DOHH2 (cell line): Measurements from ENCODE around the gene VAPB.
"Not testable (repeated sequence)": the region's sequence is repeated elsewhere in the genome, so short reads cannot be mapped to it uniquely, and the experiment has no call there.

ENCODE experiments used
- H3F3A ChIP-seq: fragments of 200-600 bp; sonication (generic), shearing (Covaris generic); 2 replicates; pipeline ENCODE4 v1.6.0; 2016; ENCODE audit warnings: antibody characterized with exemption, mild to moderate bottlenecking; ENCODE audit not compliant: control insufficient read depth, insufficient read depth
- H3K27ac ChIP-seq: fragments of 200-600 bp; sonication (generic); 2 replicates; pipeline ENCODE4 v1.5.1; 2014; ENCODE audit warnings: low read depth, mild to moderate bottlenecking, low read length, moderate library complexity
- H3K27me3 ChIP-seq: fragments of 200-600 bp; sonication (generic); 2 replicates; pipeline ENCODE4 v1.6.1; 2014; ENCODE audit warnings: mild to moderate bottlenecking, low read length, mixed read lengths; ENCODE audit not compliant: control insufficient read depth
- H3K36me3 ChIP-seq: fragments of 200-600 bp; sonication (generic); 2 replicates; pipeline ENCODE4 v1.6.1; 2014; ENCODE audit warnings: mild to moderate bottlenecking, low read length, moderate library complexity, mixed read lengths; ENCODE audit not compliant: control insufficient read depth
- H3K4me1 ChIP-seq: fragments of 200-600 bp; sonication (generic); 2 replicates; pipeline ENCODE4 v1.6.1; 2014; ENCODE audit warnings: mild to moderate bottlenecking, low read length, mixed read lengths; ENCODE audit not compliant: control insufficient read depth
- H3K4me2 ChIP-seq: fragments of 200-600 bp; sonication (generic); 2 replicates; pipeline ENCODE4 v1.6.0; 2014; ENCODE audit warnings: mild to moderate bottlenecking, low read length, moderate library complexity
- H3K4me3 ChIP-seq: fragments of 200-600 bp; sonication (generic); 2 replicates; pipeline ENCODE4 v1.5.1; 2014; ENCODE audit warnings: mild to moderate bottlenecking, low read length, mixed read lengths
- H3K79me2 ChIP-seq: fragments of 200-600 bp; sonication (generic); 2 replicates; pipeline ENCODE4 v1.6.1; 2014; ENCODE audit warnings: mild to moderate bottlenecking, low read length, mixed read lengths; ENCODE audit not compliant: control insufficient read depth
- H3K9me2 ChIP-seq: fragments of 200-600 bp; sonication (generic); replicated peaks from 2 replicates; pipeline ENCODE4 v1.6.1; 2014; ENCODE audit warnings: mild to moderate bottlenecking, low read length, mixed read lengths; ENCODE audit not compliant: control insufficient read depth
- H3K9me3 ChIP-seq: fragments of 200-600 bp; sonication (generic); 2 replicates; pipeline ENCODE4 v1.6.1; 2014; ENCODE audit warnings: antibody characterized with exemption, low read length, mixed read lengths; ENCODE audit not compliant: control insufficient read depth, insufficient read depth
- H4K20me1 ChIP-seq: fragments of 200-600 bp; sonication (generic); 2 replicates; pipeline ENCODE4 v1.6.0; 2014; ENCODE audit warnings: low read depth, mild to moderate bottlenecking, antibody characterized with exemption, low read length, moderate library complexity; ENCODE audit not compliant: control insufficient read depth, insufficient read depth
- CTCF ChIP-seq: fragments of 200-600 bp; sonication (generic); IDR thresholded peaks from one replicate; pipeline ENCODE4 v1.5.1; 2014; ENCODE audit warnings: antibody characterized with exemption, mild to moderate bottlenecking, low read depth, low read length; ENCODE audit not compliant: poor library complexity, severe bottlenecking
- EZH2phosphoT487 ChIP-seq: fragments of 200-600 bp; sonication (generic); IDR thresholded peaks from 2 replicates; pipeline ENCODE4 v1.6.1; 2017; ENCODE audit warnings: borderline replicate concordance, mild to moderate bottlenecking, antibody characterized with exemption, low read length, moderate library complexity, mixed read lengths

Gene VAPB

GRCh38 chr20:58424218-58424969 lies 35.4 kb downstream of the VAPB start:
- H3K9me3 ChIP-seq: no peaks in the 10 kb centered on the region
- H3K27me3 ChIP-seq: no peaks in the 10 kb centered on the region
- peaks cover 7% of the 10 kb centered on the region for H4K20me1 ChIP-seq
- H3F3A ChIP-seq: no peaks in the 10 kb centered on the region
- no peak overlapping the region for H3K27ac ChIP-seq
- peaks cover 79% of the 10 kb centered on the region for H3K36me3 ChIP-seq
- peaks cover 88% of the 10 kb centered on the region for H3K79me2 ChIP-seq
- TF ChIP-seq CTCF: no peak
- no peak for TF ChIP-seq EZH2phosphoT487
- no peak overlapping the region for H3K4me2 ChIP-seq
- H3K4me1 ChIP-seq: no peaks in the 10 kb centered on the region
- H3K9me2 ChIP-seq: no peaks in the 10 kb centered on the region
- H3K4me3 ChIP-seq: no peak overlapping the region

GRCh38 chr20:58427571-58427970 lies 38.5 kb downstream of the VAPB start:
- not testable (repeated sequence) for H3K4me3 ChIP-seq, H3K27ac ChIP-seq, H3K4me1 ChIP-seq, H4K20me1 ChIP-seq, H3K9me3 ChIP-seq, H3K9me2 ChIP-seq, H3K27me3 ChIP-seq, H3K4me2 ChIP-seq, H3F3A ChIP-seq
- peaks cover 71% of the 10 kb centered on the region for H3K36me3 ChIP-seq
- peaks cover 92% of the 10 kb centered on the region for H3K79me2 ChIP-seq

- Histone ChIP-seq H3K9me2 (no peaks in the 10 kb centered on the region), H3K4me3 (no peak overlapping the region), H3K27ac (no peak overlapping the region), H3K4me1 (no peaks in the 10 kb centered on the region), H3K4me2 (no peak overlapping the region), H4K20me1 (peaks cover 7% of the 10 kb centered on the region), H3K79me2 (peaks cover 94% of the 10 kb centered on the region), H3F3A (no peaks in the 10 kb centered on the region), H3K27me3 (no peaks in the 10 kb centered on the region), H3K36me3 (peaks cover 66% of the 10 kb centered on the region), H3K9me3 (no peaks in the 10 kb centered on the region)
- no peak for TF ChIP-seq EZH2phosphoT487
- TF ChIP-seq CTCF: no peak
Observed at GRCh38 chr20:58428364-58428763, 39.3 kb downstream of the VAPB start.

- Histone ChIP-seq H3K79me2 (peaks cover 94% of the 10 kb centered on the region), H4K20me1 (peaks cover 7% of the 10 kb centered on the region), H3K4me2 (no peak overlapping the region), H3F3A (no peaks in the 10 kb centered on the region), H3K9me2 (no peaks in the 10 kb centered on the region), H3K4me1 (no peaks in the 10 kb centered on the region), H3K27me3 (no peaks in the 10 kb centered on the region), H3K27ac (no peak overlapping the region), H3K4me3 (no peak overlapping the region), H3K36me3 (peaks cover 59% of the 10 kb centered on the region), H3K9me3 (no peaks in the 10 kb centered on the region)
- TF ChIP-seq CTCF: no peak
- TF ChIP-seq EZH2phosphoT487: no peak
Observed at GRCh38 chr20:58429303-58429702, 40.3 kb downstream of the VAPB start.
